GM23248 (cell line): Measurements from ENCODE around the gene SPAG7. TPM values are rescaled to one million over a fixed set of nuclear protein-coding genes. Genes with fewer than 3 reads are reported as not detected.

Experiments
- DNase-seq: peaks from one replicate; pipeline ENCODE4 v3.0.0-alpha.2; 2015
- H2AFZ ChIP-seq: fragments of 200-600 bp; sonication (generic); 2 replicates; pipeline ENCODE4 v1.6.1; 2016; ENCODE audit warnings: antibody characterized with exemption
- H3F3A ChIP-seq: fragments of 200-600 bp; sonication (generic); 2 replicates; pipeline ENCODE4 v1.6.1; 2016; ENCODE audit warnings: mild to moderate bottlenecking, antibody characterized with exemption, mixed run types; ENCODE audit not compliant: insufficient read depth
- H3K27ac ChIP-seq: fragments of 200-600 bp; sonication (generic); 2 replicates; pipeline ENCODE4 v1.5.1; 2016; ENCODE audit warnings: mild to moderate bottlenecking
- H3K27me3 ChIP-seq: fragments of 200-600 bp; sonication (generic); replicated peaks from 2 replicates; pipeline ENCODE4 v1.6.1; 2016; ENCODE audit warnings: mild to moderate bottlenecking; ENCODE audit not compliant: insufficient read depth
- H3K36me3 ChIP-seq: fragments of 200-600 bp; sonication (generic); 2 replicates; pipeline ENCODE4 v1.6.1; 2016; ENCODE audit warnings: low read depth, mild to moderate bottlenecking
- H3K4me1 ChIP-seq: fragments of 200-600 bp; sonication (generic); 2 replicates; pipeline ENCODE4 v1.6.1; 2016; ENCODE audit warnings: mild to moderate bottlenecking; ENCODE audit not compliant: insufficient read depth
- H3K4me2 ChIP-seq: fragments of 200-600 bp; sonication (generic); one replicate; pipeline ENCODE4 v1.6.1; 2016; ENCODE audit warnings: mild to moderate bottlenecking; ENCODE audit not compliant: unreplicated experiment
- H3K4me3 ChIP-seq: fragments of 200-600 bp; sonication (generic); 2 replicates; pipeline ENCODE4 v1.5.1; 2016; ENCODE audit warnings: mild to moderate bottlenecking
- H3K79me2 ChIP-seq: fragments of 200-600 bp; sonication (generic); 2 replicates; pipeline ENCODE4 v1.6.1; 2016; ENCODE audit warnings: mild to moderate bottlenecking; ENCODE audit not compliant: insufficient read depth
- H3K9ac ChIP-seq: fragments of 200-600 bp; sonication (generic); 2 replicates; pipeline ENCODE4 v1.6.1; 2016; ENCODE audit warnings: mild to moderate bottlenecking
- H3K9me2 ChIP-seq: fragments of 200-600 bp; sonication (generic); 2 replicates; pipeline ENCODE4 v1.6.1; 2016; ENCODE audit warnings: mixed run types, mild to moderate bottlenecking, moderate library complexity; ENCODE audit not compliant: insufficient read depth
- H3K9me3 ChIP-seq: fragments of 200-600 bp; sonication (generic); one replicate; pipeline ENCODE4 v1.6.1; 2017; ENCODE audit warnings: low read depth
- H4K20me1 ChIP-seq: fragments of 200-600 bp; sonication (generic); 2 replicates; pipeline ENCODE4 v1.6.0; 2016; ENCODE audit not compliant: insufficient read depth
- EZH2 ChIP-seq: fragments of 200-600 bp; sonication (generic); IDR thresholded peaks from 2 replicates; pipeline ENCODE4 v1.6.1; 2018; ENCODE audit warnings: antibody characterized with exemption, mild to moderate bottlenecking; ENCODE audit not compliant: insufficient read depth, poor library complexity, severe bottlenecking
- EZH2phosphoT487 ChIP-seq: fragments of 200-600 bp; sonication (generic); IDR thresholded peaks from 2 replicates; pipeline ENCODE4 v1.6.1; 2018; ENCODE audit warnings: antibody characterized with exemption, moderate library complexity, mild to moderate bottlenecking, low read depth; ENCODE audit not compliant: insufficient read depth
- WGBS, 2 experiments: methylation state at CpG; one replicate each; pipeline ENCODE4 v1.1.6; 2015 to 2017; ENCODE audit warnings: low lambda C conversion rate in 2 of 2, low coverage in 1 of 2; ENCODE audit errors: missing lambda C conversion rate in 2 of 2; 5-methylcytosine and 5-hydroxymethylcytosine counted together
- in situ Hi-C: fragments of 300-500 bp; cut with MboI; formaldehyde crosslinking; loops from 2 replicates; pipeline ENCODE4 v1.15.0; 2020
- polyA plus RNA-seq: library from polyadenylated mRNA; unstranded; fragments of >200 nt; fragmentation: Nextera tagmentation; extraction: Ambion mirVana; gene quantifications from 2 replicates; pipeline ENCODE4 v1.2.1, GENCODE V29; 2016
- total RNA-seq: library from RNA; depleted of rRNA; stranded (reverse); fragments of >200 nt; shearing (Covaris generic); gene quantifications from 2 replicates; pipeline ENCODE4 v1.2.3, GENCODE V29; 2014

SPAG7 gene
- total and polyA plus RNA-seq, 2 experiments from 2014 or later: 39.1 to 97.7 TPM

DNA sequence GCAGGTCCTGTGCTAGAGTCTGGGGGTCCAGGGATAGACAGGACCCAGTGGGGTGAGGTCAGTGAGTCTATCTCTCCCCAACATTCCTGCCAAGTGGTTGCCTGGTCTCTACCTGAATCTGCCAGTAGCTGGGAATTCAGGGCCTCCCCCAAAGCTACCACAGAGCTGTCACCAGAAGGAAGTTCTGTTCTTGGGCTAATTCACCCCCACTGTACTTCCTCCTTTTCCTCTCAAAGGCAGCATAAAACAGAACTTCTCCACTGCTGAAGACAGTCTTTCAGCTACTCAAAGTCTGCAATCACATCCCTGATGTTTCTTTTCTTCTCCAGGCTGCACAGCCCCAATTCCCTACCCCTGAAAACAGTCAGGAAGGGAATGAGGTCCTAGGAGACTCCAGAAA, 11.1 kb upstream of the SPAG7 start:
- H3K4me3 ChIP-seq: no peak overlapping the region
- H3K36me3 ChIP-seq: peaks cover 35% of the 10 kb centered on the region
- H3K79me2 ChIP-seq: no peaks in the 10 kb centered on the region
- no peak for DNase-seq
- no peak overlapping the region for H3K4me2 ChIP-seq
- H3K9ac ChIP-seq: no peak overlapping the region
- no peaks in the 10 kb centered on the region for H3K9me2 ChIP-seq
- H3K27me3 ChIP-seq: no peaks in the 10 kb centered on the region
- in situ Hi-C loops: no loop called here
- H3F3A ChIP-seq: no peaks in the 10 kb centered on the region
- H2AFZ ChIP-seq: no peak overlapping the region
- H4K20me1 ChIP-seq: no peaks in the 10 kb centered on the region
- H3K4me1 ChIP-seq: no peaks in the 10 kb centered on the region; the same call in 1 of the 2 replicates
- TF ChIP-seq EZH2phosphoT487: no peak
- TF ChIP-seq EZH2: no peak
- no peak overlapping the region for H3K27ac ChIP-seq
- H3K9me3 ChIP-seq: no peaks in the 10 kb centered on the region

DNA sequence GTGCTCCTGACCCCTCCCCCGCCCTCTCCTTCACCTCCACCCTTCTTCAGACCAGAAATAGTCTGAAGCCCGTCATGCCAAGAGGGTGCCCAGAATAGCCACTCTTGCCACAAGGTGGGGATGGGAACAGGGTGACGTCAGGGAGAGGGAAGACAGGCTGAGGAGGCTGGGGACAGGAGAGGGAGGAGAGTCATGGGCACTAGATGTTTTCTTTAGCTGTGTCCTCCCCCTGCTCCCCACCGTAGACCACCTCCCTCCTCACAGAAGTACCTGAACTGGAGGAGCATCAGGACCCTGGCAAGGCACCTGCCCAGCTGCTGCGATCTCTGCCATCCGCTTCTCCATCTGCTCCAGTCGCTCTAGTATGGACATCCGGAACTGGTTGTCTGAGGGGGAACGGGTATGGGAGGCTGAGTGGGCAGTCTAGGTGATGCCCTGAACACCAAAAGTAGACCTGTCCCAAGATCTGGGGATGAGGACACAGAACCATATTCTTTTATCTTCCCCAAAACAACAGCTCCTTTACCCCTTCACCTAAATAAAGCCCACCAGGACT, 6.6 kb upstream of the SPAG7 start:
- Histone ChIP-seq H3K36me3 (peaks cover 27% of the 10 kb centered on the region), H3K9me3 (no peaks in the 10 kb centered on the region), H3K27me3 (no peaks in the 10 kb centered on the region), H3K4me1 (peaks cover 7% of the 10 kb centered on the region), H2AFZ (no peak overlapping the region), H3K9me2 (no peaks in the 10 kb centered on the region), H3K27ac (no peak overlapping the region), H4K20me1 (no peaks in the 10 kb centered on the region), H3K4me2 (no peak overlapping the region), H3K4me3 (no peak overlapping the region), H3K79me2 (no peaks in the 10 kb centered on the region), H3F3A (peaks cover 22% of the 10 kb centered on the region), H3K9ac (no peak overlapping the region)
- in situ Hi-C loops: no loop called here
- TF ChIP-seq EZH2 (no peak), EZH2phosphoT487 (no peak)
- WGBS, 2 experiments: 93 to 95% methylated on average over 9 of the region's 9 CpGs
- DNase-seq: no peak

DNA sequence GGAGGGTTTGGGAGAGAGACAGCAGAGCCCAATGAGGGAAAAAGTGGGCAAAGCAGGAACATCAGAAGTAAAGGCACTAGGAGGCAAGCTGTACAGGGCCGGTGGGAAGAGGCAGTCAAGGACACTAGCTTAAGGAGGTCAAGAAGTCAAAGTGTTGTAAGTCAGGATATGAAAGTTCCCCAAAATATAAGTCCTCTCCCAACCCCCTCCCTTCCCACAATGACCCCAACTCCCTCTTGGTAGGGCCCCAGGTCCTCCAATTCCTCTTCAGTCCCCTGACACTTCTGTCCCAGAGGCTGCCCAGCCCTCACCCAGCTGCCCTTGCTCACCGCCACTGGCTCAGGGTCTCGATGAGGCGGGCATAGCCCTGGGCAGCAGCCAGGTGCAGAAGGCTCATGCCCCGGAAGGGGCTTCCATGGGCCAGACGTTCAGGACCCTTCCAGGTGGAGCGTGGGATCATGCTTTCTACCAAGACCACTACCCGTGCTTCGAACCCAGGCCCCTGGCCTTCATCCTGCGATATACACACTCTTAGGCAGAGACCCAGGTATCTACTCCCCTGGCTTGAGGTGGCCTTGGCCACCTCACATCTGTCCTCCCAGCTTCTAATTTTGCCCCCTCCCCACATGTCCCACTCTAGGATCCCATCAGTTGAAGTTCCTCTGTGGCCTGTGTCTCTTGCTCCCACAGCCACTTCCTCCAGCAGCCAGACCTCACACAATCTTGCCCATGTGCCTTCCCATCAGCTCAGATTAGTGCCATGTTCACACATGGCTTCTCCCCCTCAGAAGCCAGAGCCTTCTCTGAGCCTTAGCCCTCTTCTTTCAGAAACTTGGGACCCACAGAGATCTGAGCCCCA, 5.9 kb upstream of the SPAG7 start:
- H3K9ac ChIP-seq: no peak overlapping the region
- WGBS, 2 experiments: 90 to 94% methylated on average over 10 of the region's 10 CpGs
- no peak overlapping the region for H3K27ac ChIP-seq
- DNase-seq: no peak
- in situ Hi-C loops: no loop called here
- no peak overlapping the region for H2AFZ ChIP-seq
- H3F3A ChIP-seq: peaks cover 29% of the 10 kb centered on the region
- H3K4me2 ChIP-seq: no peak overlapping the region
- no peak overlapping the region for H3K4me3 ChIP-seq
- H3K36me3 ChIP-seq: peaks cover 21% of the 10 kb centered on the region
- H3K4me1 ChIP-seq: peaks cover 14% of the 10 kb centered on the region
- TF ChIP-seq EZH2 (no peak), EZH2phosphoT487 (no peak)
- H4K20me1 ChIP-seq: no peaks in the 10 kb centered on the region
- no peaks in the 10 kb centered on the region for H3K9me2 ChIP-seq
- H3K9me3 ChIP-seq: no peaks in the 10 kb centered on the region
- no peaks in the 10 kb centered on the region for H3K79me2 ChIP-seq
- no peaks in the 10 kb centered on the region for H3K27me3 ChIP-seq

DNA sequence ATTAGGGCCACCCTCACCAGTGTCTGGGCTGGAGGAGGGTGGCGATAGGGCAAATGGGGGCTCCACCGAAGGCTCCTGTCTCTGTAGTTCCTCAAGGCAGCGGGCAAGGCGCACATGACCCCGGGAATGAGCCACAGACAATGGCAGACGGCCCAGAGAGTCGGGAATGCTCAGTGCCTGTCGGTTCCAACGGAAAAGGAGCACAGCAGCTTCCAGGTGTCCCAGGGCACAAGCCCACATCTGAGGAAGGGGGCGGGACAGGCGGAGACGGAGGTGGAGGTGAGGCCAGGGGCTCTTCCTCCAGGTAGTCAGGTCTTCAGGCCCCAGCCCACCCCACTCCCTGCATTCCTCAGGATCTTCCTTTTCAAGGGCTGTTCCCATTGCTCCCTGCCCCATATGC, 5.1 kb upstream of the SPAG7 start:
- H3K4me3 ChIP-seq: no peak overlapping the region
- no peaks in the 10 kb centered on the region for H4K20me1 ChIP-seq
- H3K9me2 ChIP-seq: no peaks in the 10 kb centered on the region
- 82 to 86% methylated on average over 12 of the region's 12 CpGs for WGBS, 2 experiments
- H3K27me3 ChIP-seq: no peaks in the 10 kb centered on the region
- DNase-seq: no peak
- no peaks in the 10 kb centered on the region for H3K79me2 ChIP-seq
- no peak overlapping the region for H3K27ac ChIP-seq
- H3F3A ChIP-seq: peaks cover 33% of the 10 kb centered on the region
- H3K9ac ChIP-seq: no peak overlapping the region
- no peak for TF ChIP-seq EZH2phosphoT487
- TF ChIP-seq EZH2: no peak
- H3K4me2 ChIP-seq: no peak overlapping the region
- H3K4me1 ChIP-seq: peaks cover 20% of the 10 kb centered on the region
- H2AFZ ChIP-seq: no peak overlapping the region
- H3K36me3 ChIP-seq: peaks cover 14% of the 10 kb centered on the region
- in situ Hi-C loops: no loop called here
- H3K9me3 ChIP-seq: no peaks in the 10 kb centered on the region
